Kidney (tissue), 14 donors: ENCODE data around the gene RCBTB2. TPM values are rescaled to one million over a fixed set of nuclear protein-coding genes. Genes with fewer than 3 reads are reported as not detected.

ENCODE experiments used
- DNase-seq, 5 donors: peaks; one replicate each; pipeline ENCODE4 v3.0.0-alpha.2; 2013 to 2020
- FAIRE-seq: peaks from 2 replicates; lab custom pipeline; 2012; peaks lifted over from hg19 to GRCh38; lab: Jason Lieb, UNC
- H3K27ac ChIP-seq, 2 donors: one replicate each; pipeline ENCODE4 v1.7.0; 2013; ENCODE audit warnings: low read depth in 2 of 2, low read length in 2 of 2, inconsistent platforms in 1 of 2
- H3K27me3 ChIP-seq: one replicate; pipeline ENCODE4 v1.7.1; 2013; ENCODE audit warnings: low read length, inconsistent platforms; ENCODE audit not compliant: control insufficient read depth, insufficient read depth
- H3K36me3 ChIP-seq, 3 donors: one replicate each; pipeline versions ENCODE4 v1.7.0 to v1.7.1; 2013; ENCODE audit warnings: low read length in 3 of 3, control low read depth in 1 of 3, inconsistent platforms in 1 of 3; ENCODE audit not compliant: insufficient read depth in 3 of 3, control insufficient read depth in 2 of 3
- H3K4me1 ChIP-seq, 3 donors: one replicate each; pipeline versions ENCODE4 v1.7.0 to v1.7.1; 2013; ENCODE audit warnings: low read length in 3 of 3, inconsistent platforms in 1 of 3, low read depth in 1 of 3; ENCODE audit not compliant: control insufficient read depth in 2 of 3, insufficient read depth in 2 of 3
- H3K4me3 ChIP-seq, 3 donors: one replicate each; pipeline versions ENCODE4 v1.7.0 to v1.8.1; 2013; ENCODE audit warnings: low read length in 3 of 3, control low read depth in 1 of 3, inconsistent platforms in 1 of 3
- H3K9ac ChIP-seq, 3 donors: one replicate each; pipeline versions ENCODE4 v1.7.0 to v1.7.1; 2013; ENCODE audit warnings: low read length in 3 of 3, control low read depth in 1 of 3, inconsistent platforms in 1 of 3
- H3K9me3 ChIP-seq, 3 donors: one replicate each; pipeline versions ENCODE4 v1.7.0 to v1.7.1; 2013; ENCODE audit warnings: low read length in 3 of 3, control low read depth in 1 of 3, inconsistent platforms in 1 of 3; ENCODE audit not compliant: control insufficient read depth in 2 of 3, insufficient read depth in 1 of 3
- CTCF ChIP-seq: IDR thresholded peaks from 3 replicates; pipeline ENCODE4 v1.5.1; 2012; ENCODE audit warnings: mild to moderate bottlenecking, moderate library complexity, borderline replicate concordance; ENCODE audit not compliant: insufficient read depth; ENCODE audit errors: extremely low read depth
- intact Hi-C: fragments of 100-400 bp; cut with DNase I; formaldehyde crosslinking; loops from one replicate; pipeline ENCODE4 v1.11.1; 2022
- polyA plus RNA-seq: library from polyadenylated mRNA; stranded (reverse); fragments of 350-450 nt; fragmentation: Illumina TruSeq; extraction: RNeasy Lipid Tissue Mini Kit (QIAGEN cat#74804); gene quantifications from one replicate; pipeline ENCODE4 v1.2.3, GENCODE V29; 2014; ENCODE audit warnings: low read depth, low replicate concordance; ENCODE audit not compliant: insufficient read depth
- total RNA-seq: library from RNA; stranded (reverse); fragmentation: NEBNext Ultra II Directional; extraction: Animal tissue kit (Norgen Biotek cat#: 25700); gene quantifications from one replicate; pipeline ENCODE4 v1.2.1, GENCODE V29; 2021
- donor health status: control.
- donor health status: control.
- donor health status: control.
- donor health status: control.
- donor health status: control.
- donor health status: DM: yes; HTN: yes; CAD: no.
- donor health status: Normal renal cell carcinoma (clear cell type).

The RCBTB2 gene
- total and polyA plus RNA-seq, 2 donors from 2014 or later = 17.0 to 19.6 TPM

- no peak for FAIRE-seq
- H3K27me3 ChIP-seq = no peaks in the 10 kb centered on the region
- TF ChIP-seq CTCF = no peak
- H3K9me3 ChIP-seq = no peaks in the 10 kb centered on the region
- peak; percentile 63 to 85 (median 75) for DNase-seq
- peaks cover 0 to 9% (median 7%) of the 10 kb centered on the region in 3 donors for H3K4me1 ChIP-seq
- H3K9ac ChIP-seq = no peak overlapping the region
- H3K27ac ChIP-seq = peak overlapping the region; percentile 8 to 47
- intact Hi-C loops = no loop called here
- peak overlapping the region in 1 of 3 donors; percentile 9 for H3K4me3 ChIP-seq
- no peaks in the 10 kb centered on the region for H3K36me3 ChIP-seq
These were observed 9.9 kb upstream of the RCBTB2 start for GRCh38 chr13:48542581-48543341.

GRCh38 chr13:48542138-48542537 lies 9.3 kb upstream of the RCBTB2 start:
- no peak for TF ChIP-seq CTCF
- intact Hi-C loops = no loop called here
- Histone ChIP-seq H3K27me3 (no peaks in the 10 kb centered on the region), H3K9me3 (no peaks in the 10 kb centered on the region), H3K27ac (no peak overlapping the region), H3K36me3 (no peaks in the 10 kb centered on the region), H3K9ac (no peak overlapping the region), H3K4me3 (no peak overlapping the region), H3K4me1 (peaks cover 0 to 9% (median 7%) of the 10 kb centered on the region in 3 donors)
- DNase-seq = no peak
- FAIRE-seq = no peak

- no peaks in the 10 kb centered on the region for H3K36me3 ChIP-seq
- no peak overlapping the region for H3K9ac ChIP-seq
- no peak overlapping the region for H3K4me3 ChIP-seq
- H3K9me3 ChIP-seq = no peaks in the 10 kb centered on the region
- no peak overlapping the region for H3K27ac ChIP-seq
- intact Hi-C loops = no loop called here
- FAIRE-seq = no peak
- no peak for DNase-seq
- no peaks in the 10 kb centered on the region for H3K27me3 ChIP-seq
- TF ChIP-seq CTCF = no peak
- H3K4me1 ChIP-seq = peaks cover 0 to 9% (median 7%) of the 10 kb centered on the region in 3 donors
These were observed 6.7 kb upstream of the RCBTB2 start for GRCh38 chr13:48539550-48539949.
